ENCODE measurements around the gene TSPAN9.

- TF ChIP-seq CTCF (optimal IDR thresholded peaks at IDR 0.05 in 1 of 3, IDR thresholded peaks at IDR 0.05 in 1 of 3, conservative IDR thresholded peaks at IDR 0.05 in 1 of 3; ENCODE audit: extremely low read depth in 1 of 3, insufficient read depth in 2 of 3, low read length in 3 of 3): no peak
- no peak for TF ChIP-seq EZH2 (IDR thresholded peaks at IDR 0.05; ENCODE audit: low read length)
Observed at GRCh38 chr12:3099146-3099545, 22.0 kb downstream of the TSPAN9 start.
